HUES6 (cell line): ENCODE measurements around the gene PRR19.
"Not testable (repeated sequence)": the region's sequence is repeated elsewhere in the genome, so short reads cannot be mapped to it uniquely, and the experiment has no call there.

Experiments
- H3K27ac ChIP-seq: 2 replicates; pipeline ENCODE4 v1.7.0; 2013; ENCODE audit warnings: low read depth, mild to moderate bottlenecking, low read length, inconsistent platforms
- H3K27me3 ChIP-seq: 2 replicates; pipeline ENCODE4 v1.6.1; 2013; ENCODE audit warnings: low read length; ENCODE audit not compliant: control insufficient read depth, insufficient read depth
- H3K36me3 ChIP-seq: 2 replicates; pipeline ENCODE4 v1.6.1; 2013; ENCODE audit warnings: low read length; ENCODE audit not compliant: control insufficient read depth, insufficient read depth
- H3K4me1 ChIP-seq: 2 replicates; pipeline ENCODE4 v1.6.1; 2013; ENCODE audit warnings: low read length; ENCODE audit not compliant: control insufficient read depth, insufficient read depth
- H3K4me3 ChIP-seq: 2 replicates; pipeline ENCODE4 v1.5.1; 2013; ENCODE audit warnings: low read depth, low read length
- H3K9ac ChIP-seq: one replicate; pipeline ENCODE4 v1.6.1; 2013; ENCODE audit warnings: mild to moderate bottlenecking, low read length
- H3K9me3 ChIP-seq: 2 replicates; pipeline ENCODE4 v1.6.1; 2013; ENCODE audit warnings: low read depth, low read length; ENCODE audit not compliant: control insufficient read depth, insufficient read depth

Gene PRR19

DNA sequence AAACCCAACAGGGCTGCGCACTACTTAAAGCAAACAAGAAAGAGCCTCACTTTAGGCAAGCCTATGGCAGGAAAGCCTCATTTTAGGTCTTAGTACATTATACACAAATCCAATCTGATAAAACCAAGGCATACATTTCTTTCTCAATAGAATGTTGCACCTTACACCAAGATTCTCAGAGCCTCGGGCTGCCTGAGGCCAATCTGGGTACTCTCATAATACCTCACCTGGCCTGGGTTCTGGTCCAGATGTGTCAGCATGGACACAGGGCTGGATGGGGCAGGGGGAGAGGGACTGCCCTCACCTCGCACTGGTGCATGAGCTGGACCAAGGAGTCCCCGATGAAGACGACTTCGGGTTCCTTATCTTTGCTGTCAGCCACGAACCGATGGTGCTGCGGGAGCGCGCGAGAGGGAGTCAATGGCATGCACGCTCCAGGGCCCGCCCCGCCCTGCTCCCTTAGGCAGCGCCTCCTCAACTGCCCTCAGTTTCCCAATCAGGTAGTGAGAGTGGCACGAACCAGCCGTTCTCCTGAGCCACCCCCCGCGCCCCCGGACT, at the start of gene PRR19:
Gene PRR19, plus strand, starts transcription at position 487 of the 558 bp plus-strand sequence. CDS start 7,453 bp downstream, outside the sequence.
- peaks cover 12% of the 10 kb centered on the region for H3K36me3 ChIP-seq
- no peaks in the 10 kb centered on the region for H3K27me3 ChIP-seq
- H3K9ac ChIP-seq = peak within 1 kb of the TSS; percentile 89
- H3K4me1 ChIP-seq = peaks cover 17% of the 10 kb centered on the region
- H3K4me3 ChIP-seq = peak within 1 kb of the TSS; percentile 99
- H3K27ac ChIP-seq = peak within 1 kb of the TSS; percentile 57; the same call in 1 of the 2 replicates
- H3K9me3 ChIP-seq = no peaks in the 10 kb centered on the region

- peak overlapping the region; percentile 81 for H3K4me3 ChIP-seq
- H3K27me3 ChIP-seq = no peaks in the 10 kb centered on the region
- H3K9ac ChIP-seq = peak overlapping the region; percentile 84
- H3K27ac ChIP-seq = peak overlapping the region; percentile 76; the same call in 1 of the 2 replicates
- H3K9me3 ChIP-seq = no peaks in the 10 kb centered on the region
- peaks cover 19% of the 10 kb centered on the region for H3K36me3 ChIP-seq
- peaks cover 26% of the 10 kb centered on the region for H3K4me1 ChIP-seq
Measured at GRCh38 chr19:42252365-42253244, 49.3 kb upstream of the PRR19 start.

DNA sequence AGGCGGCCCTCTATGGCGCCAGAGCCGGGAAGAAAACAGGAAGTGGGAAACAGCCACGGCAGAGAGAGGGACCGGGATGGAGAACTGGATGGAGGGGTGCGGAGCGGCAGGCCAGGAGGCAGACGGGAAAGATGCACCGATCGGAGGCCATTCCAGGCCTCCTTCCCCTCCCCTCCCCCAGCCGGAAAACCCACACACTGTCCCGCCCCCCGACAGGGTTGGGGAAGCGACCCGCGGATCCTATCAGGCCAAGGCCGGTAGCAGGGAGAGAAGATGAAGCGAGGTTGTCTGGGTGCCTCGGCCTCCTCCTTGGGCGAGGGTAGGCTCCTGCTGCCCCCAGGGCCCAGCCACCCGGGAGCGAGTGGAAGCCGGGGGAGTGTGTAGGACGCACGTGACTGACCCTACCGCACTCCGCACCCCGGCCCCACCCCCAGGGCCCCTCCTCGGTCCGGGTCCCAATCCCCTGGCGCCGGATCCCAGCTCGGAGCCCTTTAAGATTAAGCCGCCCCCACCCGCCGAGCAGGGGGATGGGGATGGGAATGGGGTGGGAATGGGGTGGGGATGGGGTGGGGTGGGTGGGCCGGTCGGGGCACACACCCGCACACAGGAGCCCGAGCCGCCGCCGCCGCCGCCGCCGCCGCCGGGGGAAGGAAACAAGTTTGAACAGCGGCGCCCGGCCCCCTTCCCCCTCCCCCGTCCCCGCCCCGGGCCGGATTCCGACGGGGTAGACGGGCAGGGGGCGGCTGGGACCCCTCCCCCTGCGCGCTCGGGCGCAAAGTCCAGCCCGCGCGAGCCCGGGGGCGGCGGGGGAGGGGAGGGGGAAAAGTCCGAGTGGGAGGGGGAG, 48.5 kb upstream of the PRR19 start:
- Histone ChIP-seq H3K27ac (peak overlapping the region; percentile 98; the same call in 1 of the 2 replicates), H3K9ac (peak overlapping the region; percentile 84), H3K4me3 (peak overlapping the region; percentile 95), H3K27me3 (no peaks in the 10 kb centered on the region), H3K4me1 (peaks cover 26% of the 10 kb centered on the region), H3K9me3 (no peaks in the 10 kb centered on the region), H3K36me3 (peaks cover 19% of the 10 kb centered on the region)

GRCh38 chr19:42254089-42254849, 47.7 kb upstream of the PRR19 start:
- H3K4me1 ChIP-seq = peaks cover 26% of the 10 kb centered on the region
- no peaks in the 10 kb centered on the region for H3K9me3 ChIP-seq
- peaks cover 12% of the 10 kb centered on the region for H3K36me3 ChIP-seq
- H3K27me3 ChIP-seq = no peaks in the 10 kb centered on the region
- peak overlapping the region; percentile 92 for H3K9ac ChIP-seq
- H3K27ac ChIP-seq = peak overlapping the region; percentile 98
- peak overlapping the region; percentile 95 for H3K4me3 ChIP-seq

DNA sequence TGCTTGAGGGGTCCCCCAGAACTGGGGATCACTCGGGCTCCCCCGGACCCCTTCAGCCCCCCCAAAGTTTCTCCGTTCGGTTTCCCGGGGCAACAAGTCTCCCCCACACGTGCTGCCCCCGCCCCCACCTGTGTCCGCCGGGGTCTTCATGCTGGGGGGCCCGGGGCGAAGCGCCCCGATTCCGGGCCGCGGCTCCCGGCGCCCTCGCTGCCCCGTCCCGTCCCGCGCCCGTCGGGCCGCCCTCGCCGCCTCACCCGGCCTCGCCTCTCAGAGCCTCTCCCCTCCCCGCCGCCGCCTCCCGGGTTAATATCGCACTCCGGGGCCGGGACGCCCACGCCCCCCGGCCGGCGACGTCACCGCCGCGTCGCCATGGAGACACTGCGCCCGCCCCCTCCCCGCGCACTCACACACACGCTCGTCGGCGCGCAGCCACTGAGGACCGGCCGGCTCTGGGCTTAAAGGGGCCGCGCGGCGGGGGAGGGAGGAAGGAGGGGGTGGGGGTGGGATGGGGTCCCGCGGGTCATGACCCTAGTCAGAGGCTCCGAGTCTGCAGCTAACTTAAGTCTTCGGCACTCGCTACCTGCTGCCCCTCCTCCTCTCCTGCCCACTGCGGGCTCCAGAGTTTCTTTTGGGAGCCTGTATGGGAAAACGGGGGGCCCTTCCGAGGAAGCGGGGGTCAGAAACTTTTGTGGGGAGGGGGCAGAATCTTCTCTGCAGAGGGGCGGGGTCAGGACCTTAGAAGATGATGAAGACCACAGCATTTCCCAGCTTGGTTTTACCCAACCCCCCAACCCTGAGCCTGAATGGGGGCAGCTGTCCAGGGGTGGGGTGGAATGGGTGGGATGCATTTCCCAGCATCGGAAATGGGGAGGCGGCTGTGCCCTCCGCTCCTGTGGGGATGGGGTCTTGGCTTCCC, 46.8 kb upstream of the PRR19 start, which contains the start of gene ERF:
Gene ERF, minus strand, starts transcription at position 279 of the 916 bp plus-strand sequence. Its CDS starts 129 bp downstream, at position 150.
- Histone ChIP-seq H3K4me3 (peak within 1 kb of the TSS; percentile 95), H3K27me3 (no peaks in the 10 kb centered on the region), H3K36me3 (peaks cover 4% of the 10 kb centered on the region), H3K9ac (peak within 1 kb of the TSS; percentile 92), H3K27ac (peak within 1 kb of the TSS; percentile 98), H3K9me3 (no peaks in the 10 kb centered on the region), H3K4me1 (peaks cover 26% of the 10 kb centered on the region)

DNA sequence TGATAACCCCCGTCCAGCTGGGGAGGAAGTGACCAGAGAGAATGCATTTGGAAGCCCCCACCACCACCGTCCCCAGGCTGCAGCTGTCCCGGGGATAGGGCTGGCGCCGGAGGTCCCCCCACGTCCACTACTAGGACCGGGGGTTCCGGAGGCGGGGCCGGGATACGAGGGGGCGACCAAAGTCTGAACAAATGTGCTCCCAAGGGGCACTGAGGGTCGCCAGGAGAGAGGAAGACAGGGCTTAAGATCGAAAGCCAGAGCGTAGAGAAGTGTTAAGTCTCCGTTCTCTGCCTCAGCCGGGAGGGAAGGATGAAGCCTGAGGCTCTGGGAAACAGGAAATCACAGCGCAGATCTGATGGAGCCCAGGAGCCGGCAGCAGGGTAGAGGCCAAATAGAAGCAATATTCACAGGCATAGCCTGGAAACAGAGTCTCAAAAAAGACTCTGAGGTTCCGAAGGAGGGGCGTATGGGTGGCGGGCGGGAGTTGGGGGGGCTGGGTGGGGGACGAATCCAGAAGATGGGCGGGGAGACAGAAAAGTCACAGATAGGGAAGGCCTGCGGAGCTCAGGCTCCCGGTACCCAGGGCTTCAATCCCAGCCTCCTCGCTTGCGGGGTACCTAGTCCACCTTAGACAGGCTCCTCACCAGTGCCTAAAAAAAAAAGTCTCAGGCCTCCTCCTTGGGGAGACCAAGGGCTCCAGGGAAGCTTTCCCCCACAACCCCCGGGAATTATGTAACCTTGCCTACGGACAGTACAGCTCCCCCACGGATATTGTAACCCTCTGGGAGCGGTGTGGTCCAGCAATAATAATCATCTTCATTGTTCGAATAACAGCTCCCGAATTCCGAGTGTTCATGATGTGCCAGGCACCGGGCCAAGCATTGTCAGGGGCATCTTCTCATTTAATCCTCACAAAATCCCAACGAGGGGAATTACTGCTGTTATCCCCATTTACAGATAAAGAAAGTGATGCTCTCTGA, 45.9 kb upstream of the PRR19 start:
- H3K9me3 ChIP-seq = no peaks in the 10 kb centered on the region
- peaks cover 18% of the 10 kb centered on the region for H3K4me1 ChIP-seq
- no peaks in the 10 kb centered on the region for H3K27me3 ChIP-seq
- peak overlapping the region; percentile 95 for H3K4me3 ChIP-seq
- no peak overlapping the region for H3K27ac ChIP-seq
- H3K36me3 ChIP-seq = no peaks in the 10 kb centered on the region
- H3K9ac ChIP-seq = peak overlapping the region; percentile 47

GRCh38 chr19:42257842-42258241, 44.1 kb upstream of the PRR19 start:
- H3K4me3 ChIP-seq, H3K27ac ChIP-seq, H3K4me1 ChIP-seq, H3K36me3 ChIP-seq, H3K27me3 ChIP-seq, H3K9ac ChIP-seq, H3K9me3 ChIP-seq: not testable (repeated sequence)

- Histone ChIP-seq H3K9me3 (no peaks in the 10 kb centered on the region), H3K36me3 (no peaks in the 10 kb centered on the region), H3K9ac (no peak overlapping the region), H3K4me1 (no peaks in the 10 kb centered on the region), H3K27me3 (no peaks in the 10 kb centered on the region), H3K27ac (no peak overlapping the region), H3K4me3 (no peak overlapping the region)
Measured at GRCh38 chr19:42261763-42262162, 40.2 kb upstream of the PRR19 start.

GRCh38 chr19:42266105-42266504, 35.8 kb upstream of the PRR19 start:
- H3K27ac ChIP-seq, H3K4me3 ChIP-seq, H3K36me3 ChIP-seq, H3K9me3 ChIP-seq, H3K9ac ChIP-seq, H3K27me3 ChIP-seq: not testable (repeated sequence)
- H3K4me1 ChIP-seq = peaks cover 20% of the 10 kb centered on the region
